ENCODE data around the gene SERTAD2.

The SERTAD2 gene

GRCh38 chr2:64646007-64646880 is 7.5 kb downstream of the SERTAD2 start:
- DNase-seq = peak; percentile 81

- peak; percentile 45 for DNase-seq
These were observed 9.0 kb downstream of the SERTAD2 start for GRCh38 chr2:64644458-64645382.

- DNase-seq = no peak
These were observed 9.8 kb downstream of the SERTAD2 start for GRCh38 chr2:64643838-64644457.

- no peak for DNase-seq
These were observed 12.1 kb downstream of the SERTAD2 start for GRCh38 chr2:64641599-64641998.

- DNase-seq = no peak
These were observed 13.3 kb downstream of the SERTAD2 start for GRCh38 chr2:64640153-64641044.

- DNase-seq = no peak
These were observed 14.0 kb downstream of the SERTAD2 start for GRCh38 chr2:64639691-64640090.

- DNase-seq = no peak
These were observed 15.1 kb downstream of the SERTAD2 start for GRCh38 chr2:64638502-64639120.

GRCh38 chr2:64637931-64638330 is 15.8 kb downstream of the SERTAD2 start:
- no peak for DNase-seq

- no peak for DNase-seq
These were observed 16.6 kb downstream of the SERTAD2 start for GRCh38 chr2:64637000-64637635.

GRCh38 chr2:64635976-64636911 is 17.5 kb downstream of the SERTAD2 start:
- no peak for DNase-seq

GRCh38 chr2:64634345-64635267 is 19.1 kb downstream of the SERTAD2 start:
- no peak for DNase-seq

- no peak for DNase-seq
These were observed 20.6 kb downstream of the SERTAD2 start for GRCh38 chr2:64632835-64633819.

GRCh38 chr2:64631771-64632170 is 21.9 kb downstream of the SERTAD2 start:
- no peak for DNase-seq

GRCh38 chr2:64630752-64631151 is 23.0 kb downstream of the SERTAD2 start:
- no peak for DNase-seq

- DNase-seq = no peak
These were observed 23.8 kb downstream of the SERTAD2 start for GRCh38 chr2:64629875-64630274.

GRCh38 chr2:64629329-64629781 is 24.4 kb downstream of the SERTAD2 start:
- DNase-seq = no peak
